ENCODE data around the gene ARHGAP30.

DNA sequence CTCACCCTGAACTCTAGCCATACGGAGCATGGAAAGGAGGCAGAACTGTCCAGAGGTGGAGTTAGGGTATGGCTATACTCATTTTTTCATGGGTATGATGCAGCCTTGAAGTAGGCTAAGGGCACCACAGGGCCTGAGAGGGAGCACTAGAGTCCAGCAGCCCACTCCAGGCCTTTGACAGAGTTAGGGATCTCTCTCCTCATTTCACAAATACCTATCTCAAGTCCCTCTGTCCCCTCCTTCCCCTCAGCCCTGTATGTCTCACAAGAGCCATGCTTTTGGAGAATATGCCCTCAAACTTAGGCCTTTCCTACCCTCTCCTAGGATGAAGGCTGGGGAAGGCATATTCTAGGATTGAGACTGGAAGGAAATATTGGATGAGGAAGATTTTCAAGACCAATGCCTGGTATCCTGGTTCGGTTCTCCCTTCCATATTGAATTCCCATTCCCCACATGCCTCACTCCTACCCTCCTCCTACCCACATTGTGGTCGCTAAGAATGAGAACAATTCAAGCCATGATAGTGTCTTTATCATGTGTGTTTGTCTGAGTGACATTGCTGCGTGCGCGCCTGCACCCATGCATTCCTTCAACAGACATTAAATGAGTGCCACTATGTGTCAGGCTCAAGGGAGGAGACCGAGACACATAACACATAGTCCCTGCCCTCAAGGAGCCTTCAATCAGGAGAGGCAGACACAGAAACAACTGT, 22.3 kb upstream of the ARHGAP30 start:
- TF ChIP-seq, protein P1, sequence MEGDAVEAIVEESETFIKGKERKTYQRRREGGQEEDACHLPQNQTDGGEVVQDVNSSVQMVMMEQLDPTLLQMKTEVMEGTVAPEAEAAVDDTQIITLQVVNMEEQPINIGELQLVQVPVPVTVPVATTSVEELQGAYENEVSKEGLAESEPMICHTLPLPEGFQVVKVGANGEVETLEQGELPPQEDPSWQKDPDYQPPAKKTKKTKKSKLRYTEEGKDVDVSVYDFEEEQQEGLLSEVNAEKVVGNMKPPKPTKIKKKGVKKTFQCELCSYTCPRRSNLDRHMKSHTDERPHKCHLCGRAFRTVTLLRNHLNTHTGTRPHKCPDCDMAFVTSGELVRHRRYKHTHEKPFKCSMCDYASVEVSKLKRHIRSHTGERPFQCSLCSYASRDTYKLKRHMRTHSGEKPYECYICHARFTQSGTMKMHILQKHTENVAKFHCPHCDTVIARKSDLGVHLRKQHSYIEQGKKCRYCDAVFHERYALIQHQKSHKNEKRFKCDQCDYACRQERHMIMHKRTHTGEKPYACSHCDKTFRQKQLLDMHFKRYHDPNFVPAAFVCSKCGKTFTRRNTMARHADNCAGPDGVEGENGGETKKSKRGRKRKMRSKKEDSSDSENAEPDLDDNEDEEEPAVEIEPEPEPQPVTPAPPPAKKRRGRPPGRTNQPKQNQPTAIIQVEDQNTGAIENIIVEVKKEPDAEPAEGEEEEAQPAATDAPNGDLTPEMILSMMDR (IDR thresholded peaks at IDR 0.05): no peak
- TF ChIP-seq, protein P2, sequence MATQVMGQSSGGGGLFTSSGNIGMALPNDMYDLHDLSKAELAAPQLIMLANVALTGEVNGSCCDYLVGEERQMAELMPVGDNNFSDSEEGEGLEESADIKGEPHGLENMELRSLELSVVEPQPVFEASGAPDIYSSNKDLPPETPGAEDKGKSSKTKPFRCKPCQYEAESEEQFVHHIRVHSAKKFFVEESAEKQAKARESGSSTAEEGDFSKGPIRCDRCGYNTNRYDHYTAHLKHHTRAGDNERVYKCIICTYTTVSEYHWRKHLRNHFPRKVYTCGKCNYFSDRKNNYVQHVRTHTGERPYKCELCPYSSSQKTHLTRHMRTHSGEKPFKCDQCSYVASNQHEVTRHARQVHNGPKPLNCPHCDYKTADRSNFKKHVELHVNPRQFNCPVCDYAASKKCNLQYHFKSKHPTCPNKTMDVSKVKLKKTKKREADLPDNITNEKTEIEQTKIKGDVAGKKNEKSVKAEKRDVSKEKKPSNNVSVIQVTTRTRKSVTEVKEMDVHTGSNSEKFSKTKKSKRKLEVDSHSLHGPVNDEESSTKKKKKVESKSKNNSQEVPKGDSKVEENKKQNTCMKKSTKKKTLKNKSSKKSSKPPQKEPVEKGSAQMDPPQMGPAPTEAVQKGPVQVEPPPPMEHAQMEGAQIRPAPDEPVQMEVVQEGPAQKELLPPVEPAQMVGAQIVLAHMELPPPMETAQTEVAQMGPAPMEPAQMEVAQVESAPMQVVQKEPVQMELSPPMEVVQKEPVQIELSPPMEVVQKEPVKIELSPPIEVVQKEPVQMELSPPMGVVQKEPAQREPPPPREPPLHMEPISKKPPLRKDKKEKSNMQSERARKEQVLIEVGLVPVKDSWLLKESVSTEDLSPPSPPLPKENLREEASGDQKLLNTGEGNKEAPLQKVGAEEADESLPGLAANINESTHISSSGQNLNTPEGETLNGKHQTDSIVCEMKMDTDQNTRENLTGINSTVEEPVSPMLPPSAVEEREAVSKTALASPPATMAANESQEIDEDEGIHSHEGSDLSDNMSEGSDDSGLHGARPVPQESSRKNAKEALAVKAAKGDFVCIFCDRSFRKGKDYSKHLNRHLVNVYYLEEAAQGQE (IDR thresholded peaks at IDR 0.05; ENCODE audit: insufficient read depth in 1 of 2, low read depth in 2 of 2, low read length in 1 of 2): no peak
- no peak for TF ChIP-seq POLR2AphosphoS5 (IDR thresholded peaks at IDR 0.05; ENCODE audit: low read depth, low read length)
- TF ChIP-seq SIN3A (IDR thresholded peaks at IDR 0.05; ENCODE audit: borderline replicate concordance, insufficient read depth, low read depth, low read length): no peak

Measured in Panc1 (cell line).